Measurements from ENCODE around the gene ZNF683. TPM values are rescaled to one million over a fixed set of nuclear protein-coding genes. Genes with fewer than 3 reads are reported as not detected.

ZNF683 gene
- total and polyA plus RNA-seq, 4 donors, result 0.09 to 0.17 TPM; not detected in 2

DNA sequence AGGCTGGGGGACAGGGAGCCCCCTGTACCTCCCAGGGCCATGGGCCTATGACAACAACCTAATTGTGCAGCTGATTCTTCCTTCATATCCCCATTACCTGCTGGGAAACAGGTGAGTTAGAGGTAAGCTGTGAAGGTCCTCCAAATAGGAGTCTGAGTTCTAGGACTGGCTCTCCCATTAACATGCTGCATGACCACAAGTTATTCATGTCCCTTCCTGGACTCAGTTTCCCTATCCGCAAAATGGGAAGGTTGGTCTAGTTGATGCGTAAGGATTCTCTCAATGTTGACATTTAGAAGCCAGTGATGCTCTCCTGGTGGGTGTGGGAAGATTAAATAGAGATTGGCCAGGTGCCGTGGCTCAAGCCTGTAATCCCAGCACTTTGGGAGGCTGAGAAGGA is 4.1 kb downstream of the ZNF683 start:
- TF ChIP-seq, protein P1, sequence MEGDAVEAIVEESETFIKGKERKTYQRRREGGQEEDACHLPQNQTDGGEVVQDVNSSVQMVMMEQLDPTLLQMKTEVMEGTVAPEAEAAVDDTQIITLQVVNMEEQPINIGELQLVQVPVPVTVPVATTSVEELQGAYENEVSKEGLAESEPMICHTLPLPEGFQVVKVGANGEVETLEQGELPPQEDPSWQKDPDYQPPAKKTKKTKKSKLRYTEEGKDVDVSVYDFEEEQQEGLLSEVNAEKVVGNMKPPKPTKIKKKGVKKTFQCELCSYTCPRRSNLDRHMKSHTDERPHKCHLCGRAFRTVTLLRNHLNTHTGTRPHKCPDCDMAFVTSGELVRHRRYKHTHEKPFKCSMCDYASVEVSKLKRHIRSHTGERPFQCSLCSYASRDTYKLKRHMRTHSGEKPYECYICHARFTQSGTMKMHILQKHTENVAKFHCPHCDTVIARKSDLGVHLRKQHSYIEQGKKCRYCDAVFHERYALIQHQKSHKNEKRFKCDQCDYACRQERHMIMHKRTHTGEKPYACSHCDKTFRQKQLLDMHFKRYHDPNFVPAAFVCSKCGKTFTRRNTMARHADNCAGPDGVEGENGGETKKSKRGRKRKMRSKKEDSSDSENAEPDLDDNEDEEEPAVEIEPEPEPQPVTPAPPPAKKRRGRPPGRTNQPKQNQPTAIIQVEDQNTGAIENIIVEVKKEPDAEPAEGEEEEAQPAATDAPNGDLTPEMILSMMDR (IDR thresholded peaks at IDR 0.05; ENCODE audit: low read depth, low read length, missing input control), result no peak
- TF ChIP-seq JUND (IDR thresholded peaks at IDR 0.05), result no peak
- TF ChIP-seq, protein P2, sequence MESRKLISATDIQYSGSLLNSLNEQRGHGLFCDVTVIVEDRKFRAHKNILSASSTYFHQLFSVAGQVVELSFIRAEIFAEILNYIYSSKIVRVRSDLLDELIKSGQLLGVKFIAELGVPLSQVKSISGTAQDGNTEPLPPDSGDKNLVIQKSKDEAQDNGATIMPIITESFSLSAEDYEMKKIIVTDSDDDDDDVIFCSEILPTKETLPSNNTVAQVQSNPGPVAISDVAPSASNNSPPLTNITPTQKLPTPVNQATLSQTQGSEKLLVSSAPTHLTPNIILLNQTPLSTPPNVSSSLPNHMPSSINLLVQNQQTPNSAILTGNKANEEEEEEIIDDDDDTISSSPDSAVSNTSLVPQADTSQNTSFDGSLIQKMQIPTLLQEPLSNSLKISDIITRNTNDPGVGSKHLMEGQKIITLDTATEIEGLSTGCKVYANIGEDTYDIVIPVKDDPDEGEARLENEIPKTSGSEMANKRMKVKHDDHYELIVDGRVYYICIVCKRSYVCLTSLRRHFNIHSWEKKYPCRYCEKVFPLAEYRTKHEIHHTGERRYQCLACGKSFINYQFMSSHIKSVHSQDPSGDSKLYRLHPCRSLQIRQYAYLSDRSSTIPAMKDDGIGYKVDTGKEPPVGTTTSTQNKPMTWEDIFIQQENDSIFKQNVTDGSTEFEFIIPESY (IDR thresholded peaks at IDR 0.05), result no peak
- no peak for TF ChIP-seq HNF4A (conservative IDR thresholded peaks at IDR 0.05)
- TF ChIP-seq, protein P3, sequence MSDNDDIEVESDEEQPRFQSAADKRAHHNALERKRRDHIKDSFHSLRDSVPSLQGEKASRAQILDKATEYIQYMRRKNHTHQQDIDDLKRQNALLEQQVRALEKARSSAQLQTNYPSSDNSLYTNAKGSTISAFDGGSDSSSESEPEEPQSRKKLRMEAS (IDR thresholded peaks at IDR 0.05), result no peak
- TF ChIP-seq, protein P4, sequence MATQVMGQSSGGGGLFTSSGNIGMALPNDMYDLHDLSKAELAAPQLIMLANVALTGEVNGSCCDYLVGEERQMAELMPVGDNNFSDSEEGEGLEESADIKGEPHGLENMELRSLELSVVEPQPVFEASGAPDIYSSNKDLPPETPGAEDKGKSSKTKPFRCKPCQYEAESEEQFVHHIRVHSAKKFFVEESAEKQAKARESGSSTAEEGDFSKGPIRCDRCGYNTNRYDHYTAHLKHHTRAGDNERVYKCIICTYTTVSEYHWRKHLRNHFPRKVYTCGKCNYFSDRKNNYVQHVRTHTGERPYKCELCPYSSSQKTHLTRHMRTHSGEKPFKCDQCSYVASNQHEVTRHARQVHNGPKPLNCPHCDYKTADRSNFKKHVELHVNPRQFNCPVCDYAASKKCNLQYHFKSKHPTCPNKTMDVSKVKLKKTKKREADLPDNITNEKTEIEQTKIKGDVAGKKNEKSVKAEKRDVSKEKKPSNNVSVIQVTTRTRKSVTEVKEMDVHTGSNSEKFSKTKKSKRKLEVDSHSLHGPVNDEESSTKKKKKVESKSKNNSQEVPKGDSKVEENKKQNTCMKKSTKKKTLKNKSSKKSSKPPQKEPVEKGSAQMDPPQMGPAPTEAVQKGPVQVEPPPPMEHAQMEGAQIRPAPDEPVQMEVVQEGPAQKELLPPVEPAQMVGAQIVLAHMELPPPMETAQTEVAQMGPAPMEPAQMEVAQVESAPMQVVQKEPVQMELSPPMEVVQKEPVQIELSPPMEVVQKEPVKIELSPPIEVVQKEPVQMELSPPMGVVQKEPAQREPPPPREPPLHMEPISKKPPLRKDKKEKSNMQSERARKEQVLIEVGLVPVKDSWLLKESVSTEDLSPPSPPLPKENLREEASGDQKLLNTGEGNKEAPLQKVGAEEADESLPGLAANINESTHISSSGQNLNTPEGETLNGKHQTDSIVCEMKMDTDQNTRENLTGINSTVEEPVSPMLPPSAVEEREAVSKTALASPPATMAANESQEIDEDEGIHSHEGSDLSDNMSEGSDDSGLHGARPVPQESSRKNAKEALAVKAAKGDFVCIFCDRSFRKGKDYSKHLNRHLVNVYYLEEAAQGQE (IDR thresholded peaks at IDR 0.05), result no peak
- TF ChIP-seq GABPA (IDR thresholded peaks at IDR 0.05 in 1 of 2, conservative IDR thresholded peaks at IDR 0.05 in 1 of 2), result no peak
- TF ChIP-seq, protein P5, sequence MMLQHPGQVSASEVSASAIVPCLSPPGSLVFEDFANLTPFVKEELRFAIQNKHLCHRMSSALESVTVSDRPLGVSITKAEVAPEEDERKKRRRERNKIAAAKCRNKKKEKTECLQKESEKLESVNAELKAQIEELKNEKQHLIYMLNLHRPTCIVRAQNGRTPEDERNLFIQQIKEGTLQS (IDR thresholded peaks at IDR 0.05), result no peak
- TF ChIP-seq RAD21 (IDR thresholded peaks at IDR 0.05), result no peak
- TF ChIP-seq FOXA2 (IDR thresholded peaks at IDR 0.05), result no peak
- TF ChIP-seq HNF4G (IDR thresholded peaks at IDR 0.05), result no peak
- H3K9ac ChIP-seq (ENCODE audit: low read depth in 1 of 2, low read length in 2 of 2), result no peak overlapping the region
- no peak overlapping the region for H3K4me3 ChIP-seq (ENCODE audit: low read depth in 1 of 3, low read length in 3 of 3)
- no peaks in the 10 kb centered on the region for H3K36me3 ChIP-seq (ENCODE audit: control insufficient read depth in 4 of 4, insufficient read depth in 3 of 4, low read depth in 1 of 4, low read length in 3 of 4)
- no peaks in the 10 kb centered on the region for H3K4me1 ChIP-seq (ENCODE audit: control insufficient read depth in 4 of 4, insufficient read depth in 4 of 4, low read length in 3 of 4)
- H3K9me3 ChIP-seq (ENCODE audit: control insufficient read depth in 4 of 4, low read length in 3 of 4), result no peaks in the 10 kb centered on the region
- WGBS, result 94% methylated on average over 3 of the region's 3 CpGs
- no peaks in the 10 kb centered on the region for H3K27me3 ChIP-seq (ENCODE audit: control insufficient read depth in 4 of 4, insufficient read depth in 4 of 4, low read length in 3 of 4)
- no peak for DNase-seq (ENCODE audit: low spot score)
- H3K27ac ChIP-seq (ENCODE audit: low read depth in 1 of 2, low read length in 2 of 2), result no peak overlapping the region

DNA sequence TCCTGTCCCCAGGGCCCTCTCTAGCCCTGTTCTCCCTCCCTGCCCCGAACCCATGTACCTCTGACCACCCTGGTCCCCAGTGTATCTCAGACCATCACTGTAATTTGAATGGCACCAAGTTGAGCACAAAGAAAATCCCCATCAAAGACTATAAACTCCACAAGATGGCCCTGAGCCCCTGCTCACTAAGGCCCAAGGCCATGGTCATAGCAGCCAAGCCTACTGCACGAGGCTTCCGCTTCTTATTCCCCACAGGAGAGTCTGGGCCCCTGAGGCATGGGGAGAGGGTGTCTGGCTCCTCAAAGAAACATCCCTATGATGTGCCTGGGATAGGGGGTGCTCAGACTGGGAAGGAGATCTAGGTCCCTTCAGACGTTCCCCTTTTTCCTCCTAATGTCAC is 4.5 kb downstream of the ZNF683 start:
- no peaks in the 10 kb centered on the region for H3K9me3 ChIP-seq (ENCODE audit: control insufficient read depth in 4 of 4, low read length in 3 of 4)
- no peak overlapping the region for H3K27ac ChIP-seq (ENCODE audit: low read depth in 1 of 2, low read length in 2 of 2)
- no peaks in the 10 kb centered on the region for H3K36me3 ChIP-seq (ENCODE audit: control insufficient read depth in 4 of 4, insufficient read depth in 3 of 4, low read depth in 1 of 4, low read length in 3 of 4)
- no peaks in the 10 kb centered on the region for H3K4me1 ChIP-seq (ENCODE audit: control insufficient read depth in 4 of 4, insufficient read depth in 4 of 4, low read length in 3 of 4)
- H3K27me3 ChIP-seq (ENCODE audit: control insufficient read depth in 4 of 4, insufficient read depth in 4 of 4, low read length in 3 of 4), result no peaks in the 10 kb centered on the region
- H3K4me3 ChIP-seq (ENCODE audit: low read depth in 1 of 3, low read length in 3 of 3), result no peak overlapping the region
- no peak overlapping the region for H3K9ac ChIP-seq (ENCODE audit: low read depth in 1 of 2, low read length in 2 of 2)
- DNase-seq (ENCODE audit: low spot score), result no peak
- 91% methylated on average over 4 of the region's 4 CpGs for WGBS
- TF ChIP-seq NR2F2 (IDR thresholded peaks at IDR 0.05), result no peak
- no peak for TF ChIP-seq HNF4A (conservative IDR thresholded peaks at IDR 0.05)
- TF ChIP-seq, protein P4 (IDR thresholded peaks at IDR 0.05), result no peak
- TF ChIP-seq, protein P1 (IDR thresholded peaks at IDR 0.05; ENCODE audit: low read depth, low read length, missing input control), result no peak
- TF ChIP-seq, protein P5 (IDR thresholded peaks at IDR 0.05), result no peak
- TF ChIP-seq YY1 (IDR thresholded peaks at IDR 0.05), result no peak
- no peak for TF ChIP-seq GABPA (IDR thresholded peaks at IDR 0.05 in 1 of 2, conservative IDR thresholded peaks at IDR 0.05 in 1 of 2)
- no peak for TF ChIP-seq TAF1 (conservative IDR thresholded peaks at IDR 0.05)
- TF ChIP-seq, protein P3 (IDR thresholded peaks at IDR 0.05), result no peak
- TF ChIP-seq JUND (IDR thresholded peaks at IDR 0.05), result no peak
- no peak for TF ChIP-seq EGR1 (IDR thresholded peaks at IDR 0.05; ENCODE audit: low read depth in 2 of 2)
- no peak for TF ChIP-seq RXRA (IDR thresholded peaks at IDR 0.05)
- no peak for TF ChIP-seq RAD21 (IDR thresholded peaks at IDR 0.05)

Data from liver (tissue), 9 donors.